Measurements from ENCODE around the gene ZNF23.

GRCh38 chr16:71404364-71404763 is 57.7 kb downstream of the ZNF23 start:
- TF ChIP-seq, protein P1, sequence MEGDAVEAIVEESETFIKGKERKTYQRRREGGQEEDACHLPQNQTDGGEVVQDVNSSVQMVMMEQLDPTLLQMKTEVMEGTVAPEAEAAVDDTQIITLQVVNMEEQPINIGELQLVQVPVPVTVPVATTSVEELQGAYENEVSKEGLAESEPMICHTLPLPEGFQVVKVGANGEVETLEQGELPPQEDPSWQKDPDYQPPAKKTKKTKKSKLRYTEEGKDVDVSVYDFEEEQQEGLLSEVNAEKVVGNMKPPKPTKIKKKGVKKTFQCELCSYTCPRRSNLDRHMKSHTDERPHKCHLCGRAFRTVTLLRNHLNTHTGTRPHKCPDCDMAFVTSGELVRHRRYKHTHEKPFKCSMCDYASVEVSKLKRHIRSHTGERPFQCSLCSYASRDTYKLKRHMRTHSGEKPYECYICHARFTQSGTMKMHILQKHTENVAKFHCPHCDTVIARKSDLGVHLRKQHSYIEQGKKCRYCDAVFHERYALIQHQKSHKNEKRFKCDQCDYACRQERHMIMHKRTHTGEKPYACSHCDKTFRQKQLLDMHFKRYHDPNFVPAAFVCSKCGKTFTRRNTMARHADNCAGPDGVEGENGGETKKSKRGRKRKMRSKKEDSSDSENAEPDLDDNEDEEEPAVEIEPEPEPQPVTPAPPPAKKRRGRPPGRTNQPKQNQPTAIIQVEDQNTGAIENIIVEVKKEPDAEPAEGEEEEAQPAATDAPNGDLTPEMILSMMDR (IDR thresholded peaks at IDR 0.05), result no peak
- TF ChIP-seq ZFX (IDR thresholded peaks at IDR 0.05; ENCODE audit: borderline replicate concordance), result no peak
